Mucosa of descending colon (tissue), 3 donors: ENCODE measurements around the gene GABRG3. TPM values are rescaled to one million over a fixed set of nuclear protein-coding genes. Genes with fewer than 3 reads are reported as not detected.

ENCODE experiments used
- ATAC-seq: fragments of 200-7000 bp; cut with Tn5 transposase; one replicate; pipeline ENCODE4 v1.9.1; 2020; ENCODE audit warnings: mild to moderate bottlenecking, moderate library complexity
- DNase-seq, 3 donors: peaks; one replicate each; pipeline ENCODE4 v3.0.0-alpha.2; 2020
- H3K36me3 ChIP-seq: fragments of 200-600 bp; one replicate; pipeline ENCODE4 v1.8.0; 2021; ENCODE audit warnings: low read depth, mild to moderate bottlenecking
- H3K4me1 ChIP-seq: fragments of 200-600 bp; one replicate; pipeline ENCODE4 v1.8.0; 2021; ENCODE audit warnings: low read depth, mild to moderate bottlenecking
- H3K4me3 ChIP-seq: fragments of 200-600 bp; one replicate; pipeline ENCODE4 v1.8.0; 2021; ENCODE audit warnings: mild to moderate bottlenecking
- H3K9me3 ChIP-seq: fragments of 200-600 bp; one replicate; pipeline ENCODE4 v1.8.0; 2021; ENCODE audit warnings: mild to moderate bottlenecking
- intact Hi-C, 2 donors: fragments of 100-400 bp; cut with DNase I in 1 of 2; cut with micrococcal nuclease in 1 of 2; formaldehyde crosslinking; loops; one replicate each; pipeline versions ENCODE4 v1.11.0 to v1.11.1; 2022; cut with DNase I, micrococcal nuclease
- total RNA-seq, 3 donors: library from RNA; stranded (reverse); fragmentation: NEBNext Ultra II Directional in 2 of 3; extraction: Animal tissue kit (Norgen Biotek cat#: 25700) in 2 of 3; gene quantifications; one replicate each; pipeline versions ENCODE4 v1.2.1 to v1.2.4, GENCODE V29; 2021 to 2023
- TF ChIP-seq, protein P1 (sequence below): fragments of 200-600 bp; IDR thresholded peaks from one replicate; pipeline ENCODE4 v1.8.0; 2022; ENCODE audit warnings: antibody characterized with exemption, mild to moderate bottlenecking
- donor health status: DM: no; HTN: no; CAD: no; lungs with moderate emphysema.
- donor health status: DM: no; HTN: no; CAD: no.
- donor health status: DM: no; HTN: yes; CAD: no.

GABRG3 gene
- total RNA-seq, 3 donors from 2014 or later, result 0.03 TPM; not detected in 2

DNA sequence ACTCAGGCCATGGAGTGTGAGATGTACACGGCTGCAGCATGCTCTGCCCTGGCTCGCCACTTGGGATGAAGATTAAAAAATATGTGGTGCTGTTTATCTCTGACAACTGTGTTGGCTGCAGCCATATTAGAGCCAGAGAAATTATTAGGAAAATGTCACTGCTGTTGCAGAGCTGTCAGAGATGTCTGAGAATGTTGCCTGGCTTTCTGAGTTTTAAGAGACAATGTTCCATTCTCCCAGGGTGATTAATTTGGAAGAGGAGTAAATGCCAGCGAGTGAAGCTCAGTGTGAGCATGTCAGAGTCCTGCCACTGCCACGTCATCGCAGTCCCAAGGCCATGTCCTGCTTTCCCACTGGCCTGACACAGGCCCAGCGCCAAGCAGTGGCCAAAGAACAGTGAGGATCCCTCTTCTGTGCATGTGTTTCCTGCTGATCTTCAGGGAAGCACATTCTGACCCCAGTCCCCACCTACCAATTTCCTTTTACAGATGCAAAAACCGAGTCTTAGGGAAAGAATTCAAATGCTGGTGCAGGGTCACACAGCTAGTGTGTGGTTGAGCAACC is 370.9 kb downstream of the GABRG3 start:
- intact Hi-C loops, result no loop called here
- ATAC-seq (no peak), DNase-seq (no peak)
- Histone ChIP-seq H3K9me3 (peaks cover 64% of the 10 kb centered on the region), H3K4me1 (no peaks in the 10 kb centered on the region), H3K36me3 (no peaks in the 10 kb centered on the region), H3K4me3 (no peak overlapping the region)
- TF ChIP-seq, protein P1, sequence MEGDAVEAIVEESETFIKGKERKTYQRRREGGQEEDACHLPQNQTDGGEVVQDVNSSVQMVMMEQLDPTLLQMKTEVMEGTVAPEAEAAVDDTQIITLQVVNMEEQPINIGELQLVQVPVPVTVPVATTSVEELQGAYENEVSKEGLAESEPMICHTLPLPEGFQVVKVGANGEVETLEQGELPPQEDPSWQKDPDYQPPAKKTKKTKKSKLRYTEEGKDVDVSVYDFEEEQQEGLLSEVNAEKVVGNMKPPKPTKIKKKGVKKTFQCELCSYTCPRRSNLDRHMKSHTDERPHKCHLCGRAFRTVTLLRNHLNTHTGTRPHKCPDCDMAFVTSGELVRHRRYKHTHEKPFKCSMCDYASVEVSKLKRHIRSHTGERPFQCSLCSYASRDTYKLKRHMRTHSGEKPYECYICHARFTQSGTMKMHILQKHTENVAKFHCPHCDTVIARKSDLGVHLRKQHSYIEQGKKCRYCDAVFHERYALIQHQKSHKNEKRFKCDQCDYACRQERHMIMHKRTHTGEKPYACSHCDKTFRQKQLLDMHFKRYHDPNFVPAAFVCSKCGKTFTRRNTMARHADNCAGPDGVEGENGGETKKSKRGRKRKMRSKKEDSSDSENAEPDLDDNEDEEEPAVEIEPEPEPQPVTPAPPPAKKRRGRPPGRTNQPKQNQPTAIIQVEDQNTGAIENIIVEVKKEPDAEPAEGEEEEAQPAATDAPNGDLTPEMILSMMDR, result no peak

DNA sequence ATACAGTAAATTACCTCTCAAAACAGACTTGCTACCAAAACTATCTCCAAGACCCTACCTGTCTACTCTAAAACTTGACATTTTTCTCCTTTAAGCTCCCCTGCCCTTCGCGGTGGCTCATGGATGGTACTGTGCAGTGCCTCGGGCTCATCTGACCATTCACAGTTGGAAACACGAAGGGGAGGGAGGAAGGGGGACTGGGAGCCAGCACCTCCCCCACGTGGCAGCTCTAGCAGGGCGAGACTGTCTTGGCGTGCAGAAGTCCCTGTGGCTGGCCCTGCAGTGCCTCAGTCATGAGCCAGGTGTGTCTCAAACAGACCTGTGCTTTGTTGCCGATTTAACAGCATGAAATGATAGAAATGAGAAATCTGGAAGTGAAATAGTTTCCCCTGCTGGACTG is 372.0 kb downstream of the GABRG3 start:
- Histone ChIP-seq H3K36me3 (no peaks in the 10 kb centered on the region), H3K4me3 (no peak overlapping the region), H3K4me1 (no peaks in the 10 kb centered on the region), H3K9me3 (peaks cover 68% of the 10 kb centered on the region)
- intact Hi-C loops, result no loop called here
- DNase-seq (no peak), ATAC-seq (no peak)
- TF ChIP-seq, protein P1, result no peak

DNA sequence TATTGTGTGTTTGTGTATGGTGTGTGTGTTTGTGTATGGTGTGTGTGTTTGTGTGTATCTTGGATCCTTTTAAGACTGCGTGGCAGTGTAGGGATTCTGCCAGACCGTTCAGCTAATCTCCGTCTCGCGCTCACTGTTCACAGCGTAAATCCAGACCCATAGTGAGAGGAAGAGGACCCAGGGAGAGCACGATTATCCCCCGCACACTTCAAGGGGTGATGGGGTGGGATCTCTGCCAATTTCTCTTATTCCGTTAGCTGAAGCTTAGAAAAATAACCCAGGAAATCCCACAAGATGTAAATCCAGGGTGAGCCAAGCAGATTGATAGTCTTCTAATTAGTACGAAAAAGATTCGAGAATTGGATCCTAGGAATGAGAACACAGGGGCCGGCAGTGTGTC is 381.2 kb downstream of the GABRG3 start:
- TF ChIP-seq, protein P1, result no peak
- DNase-seq (no peak), ATAC-seq (no peak)
- H3K36me3 ChIP-seq, result no peaks in the 10 kb centered on the region
- H3K4me1 ChIP-seq, result no peaks in the 10 kb centered on the region
- intact Hi-C loops, result no loop called here
- peaks cover 81% of the 10 kb centered on the region for H3K9me3 ChIP-seq
- no peak overlapping the region for H3K4me3 ChIP-seq

DNA sequence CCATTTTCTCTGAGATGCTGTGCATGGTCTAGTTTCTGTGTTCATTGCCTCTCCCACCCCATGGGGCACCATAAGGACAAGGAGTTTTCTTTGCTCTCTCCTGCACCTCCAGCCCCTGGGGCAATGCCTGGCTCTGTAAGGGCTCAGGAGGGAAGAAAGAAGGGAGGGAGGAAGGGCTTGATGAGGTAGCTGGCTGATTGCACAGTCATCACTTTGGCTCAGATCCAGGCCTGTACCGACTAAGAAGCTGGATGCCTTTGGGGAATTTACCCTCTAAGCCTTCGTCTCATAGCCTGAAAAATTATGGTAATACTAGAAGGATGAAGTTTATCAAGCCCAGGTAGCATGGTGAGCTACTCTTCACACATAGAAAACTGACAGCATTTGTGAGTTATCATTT is 382.9 kb downstream of the GABRG3 start:
- H3K36me3 ChIP-seq, result no peaks in the 10 kb centered on the region
- no peak overlapping the region for H3K4me3 ChIP-seq
- peaks cover 83% of the 10 kb centered on the region for H3K9me3 ChIP-seq
- DNase-seq (no peak), ATAC-seq (no peak)
- no peaks in the 10 kb centered on the region for H3K4me1 ChIP-seq
- intact Hi-C loops, result no loop called here
- TF ChIP-seq, protein P1, result no peak

DNA sequence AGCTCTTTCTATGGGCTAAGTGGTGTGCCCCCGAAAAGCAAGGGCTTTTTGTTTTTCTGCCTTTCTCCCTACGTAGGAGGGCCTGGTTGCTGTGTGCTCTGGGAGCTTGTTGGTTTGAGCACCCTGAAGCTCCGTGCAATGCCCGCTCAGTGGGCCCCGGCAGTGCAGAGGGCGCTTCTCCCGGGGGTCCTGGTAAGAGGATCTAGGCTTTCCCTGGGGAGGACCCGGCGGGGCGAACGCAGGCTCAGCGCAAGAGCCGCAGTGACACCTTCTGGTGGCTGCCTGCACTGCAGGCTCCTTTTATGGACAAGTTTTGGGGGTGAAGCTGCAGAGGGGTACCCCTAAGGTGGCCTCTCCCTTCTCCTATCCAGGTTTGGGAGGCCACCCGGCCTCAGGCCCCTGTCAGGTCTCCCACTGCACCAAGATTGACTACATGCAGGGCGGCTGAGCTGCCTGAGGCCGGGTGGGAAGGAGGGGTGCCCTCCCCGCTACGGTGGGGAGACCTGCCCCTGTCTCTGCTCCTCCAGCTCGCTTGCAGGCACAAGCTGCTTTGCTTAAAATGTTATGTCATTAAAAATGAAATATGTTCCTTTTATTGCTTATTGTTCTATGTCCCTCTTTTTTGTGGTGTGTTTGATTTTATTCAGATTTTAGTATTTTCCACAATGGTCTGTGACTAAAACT is 387.9 kb downstream of the GABRG3 start:
- intact Hi-C loops, result no loop called here
- H3K9me3 ChIP-seq, result peaks cover 80% of the 10 kb centered on the region
- H3K4me3 ChIP-seq, result no peak overlapping the region
- no peaks in the 10 kb centered on the region for H3K4me1 ChIP-seq
- DNase-seq, result peak in 1 of 3 donors; percentile 3
- TF ChIP-seq, protein P1, result no peak
- no peak for ATAC-seq
- H3K36me3 ChIP-seq, result no peaks in the 10 kb centered on the region
